SK-N-MC (cell line): ENCODE results near the gene B4GAT1.

Experiments used
- EZH2 ChIP-seq: fragments of 200-600 bp; sonication (generic); IDR thresholded peaks from one replicate; pipeline ENCODE4 v1.6.1; 2017; ENCODE audit warnings: antibody characterized with exemption
- FOXP2 ChIP-seq: optimal IDR thresholded peaks from 2 replicates; pipeline ENCODE3; 2011; ENCODE audit warnings: mild to moderate bottlenecking, moderate library complexity; ENCODE audit not compliant: insufficient read depth; ENCODE audit errors: extremely low read length, control extremely low read depth
- POLR2AphosphoS5 ChIP-seq: IDR thresholded peaks from 2 replicates; pipeline ENCODE4 v1.6.1; 2012; ENCODE audit warnings: mild to moderate bottlenecking, low read depth, low read length, borderline replicate concordance

DNA sequence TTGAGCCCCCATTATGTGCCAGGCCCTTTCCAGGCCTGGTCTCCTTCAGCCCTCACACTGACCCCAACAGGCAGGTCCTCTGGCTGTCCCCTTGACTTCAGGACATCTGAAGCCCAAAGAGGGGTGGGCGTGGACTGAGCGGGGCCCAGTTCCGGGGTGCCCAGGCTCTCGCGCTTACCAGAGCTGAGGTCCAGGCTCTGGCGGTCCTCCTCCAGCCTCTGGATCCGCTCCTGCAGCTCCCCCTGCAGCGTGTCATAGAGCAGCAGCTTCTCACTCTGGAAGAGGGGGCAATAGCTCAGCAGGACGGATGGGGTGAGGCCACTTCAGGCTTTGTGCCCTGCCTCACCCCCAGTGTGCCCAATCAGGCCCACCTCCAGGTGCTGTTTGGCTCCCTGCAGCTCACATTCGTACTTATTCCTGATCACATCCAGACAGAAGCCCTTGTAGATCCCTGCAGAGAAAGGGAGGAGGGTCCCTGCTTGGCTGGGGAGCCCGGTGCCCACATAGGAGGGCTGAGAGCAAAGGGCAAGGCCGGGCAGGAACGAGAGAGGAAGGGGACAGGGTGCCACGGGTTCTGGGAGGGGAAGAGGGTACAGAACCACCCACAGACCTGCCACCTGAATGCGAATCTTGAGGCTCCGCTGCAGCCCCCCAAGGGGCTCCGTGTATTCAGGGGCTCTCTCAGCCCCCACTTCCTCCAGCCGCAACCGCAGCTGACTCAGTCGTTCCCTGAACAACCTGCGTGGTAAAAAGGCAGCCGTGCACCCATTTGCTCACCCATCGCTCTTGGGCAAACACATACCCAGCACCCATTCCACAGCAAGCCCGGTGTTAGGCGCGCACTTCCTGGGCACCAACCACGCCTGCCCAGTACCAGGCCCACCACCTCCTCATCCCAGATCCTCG, 6.6 kb downstream of the B4GAT1 start:
- TF ChIP-seq POLR2AphosphoS5 = no peak
- no peak for TF ChIP-seq EZH2
- TF ChIP-seq FOXP2 = no peak
